ENCODE results near the gene EFNA1.

The EFNA1 gene

DNA sequence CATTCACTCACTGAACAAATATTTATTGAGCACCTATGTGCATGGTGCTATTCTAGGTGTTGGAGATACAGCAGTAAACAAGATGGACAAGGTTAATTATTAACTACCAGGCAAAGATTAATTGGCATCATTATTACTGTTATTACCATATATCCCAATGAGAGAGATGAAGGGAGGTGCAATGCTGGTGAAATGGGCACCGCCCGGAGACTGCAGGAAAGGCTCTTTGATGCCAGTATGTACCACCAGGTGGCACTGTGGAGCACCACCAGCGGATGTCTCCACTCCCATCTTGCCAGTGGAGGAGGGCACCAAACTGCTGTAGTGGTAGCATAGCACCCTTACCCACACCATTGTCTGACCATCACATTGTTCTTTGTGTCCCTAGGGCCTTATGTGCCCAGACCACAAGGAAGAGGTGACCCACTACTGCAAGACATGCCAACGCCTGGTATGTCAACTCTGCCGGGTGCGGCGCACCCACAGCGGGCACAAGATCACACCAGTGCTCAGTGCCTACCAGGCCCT, 48.9 kb downstream of the EFNA1 start:
- DNase-seq: peak; percentile 92

GRCh38 chr1:155177192-155177917, 49.7 kb downstream of the EFNA1 start:
- DNase-seq: no peak

DNA sequence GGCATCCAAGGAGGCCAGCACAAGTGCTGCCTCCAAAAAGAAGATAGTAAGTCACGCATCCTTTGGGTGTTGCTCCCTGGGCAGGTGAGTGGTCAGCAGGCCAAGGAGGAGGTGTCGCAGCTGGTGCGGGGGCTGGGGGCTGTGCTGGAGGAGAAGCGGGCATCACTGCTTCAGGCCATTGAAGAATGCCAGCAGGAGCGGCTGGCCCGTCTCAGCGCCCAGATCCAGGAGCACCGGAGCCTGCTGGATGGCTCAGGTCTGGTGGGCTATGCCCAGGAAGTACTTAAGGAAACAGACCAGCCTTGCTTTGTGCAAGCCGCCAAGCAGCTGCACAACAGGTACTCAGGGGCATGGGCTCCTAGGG, 50.2 kb downstream of the EFNA1 start:
- no peak for DNase-seq

DNA sequence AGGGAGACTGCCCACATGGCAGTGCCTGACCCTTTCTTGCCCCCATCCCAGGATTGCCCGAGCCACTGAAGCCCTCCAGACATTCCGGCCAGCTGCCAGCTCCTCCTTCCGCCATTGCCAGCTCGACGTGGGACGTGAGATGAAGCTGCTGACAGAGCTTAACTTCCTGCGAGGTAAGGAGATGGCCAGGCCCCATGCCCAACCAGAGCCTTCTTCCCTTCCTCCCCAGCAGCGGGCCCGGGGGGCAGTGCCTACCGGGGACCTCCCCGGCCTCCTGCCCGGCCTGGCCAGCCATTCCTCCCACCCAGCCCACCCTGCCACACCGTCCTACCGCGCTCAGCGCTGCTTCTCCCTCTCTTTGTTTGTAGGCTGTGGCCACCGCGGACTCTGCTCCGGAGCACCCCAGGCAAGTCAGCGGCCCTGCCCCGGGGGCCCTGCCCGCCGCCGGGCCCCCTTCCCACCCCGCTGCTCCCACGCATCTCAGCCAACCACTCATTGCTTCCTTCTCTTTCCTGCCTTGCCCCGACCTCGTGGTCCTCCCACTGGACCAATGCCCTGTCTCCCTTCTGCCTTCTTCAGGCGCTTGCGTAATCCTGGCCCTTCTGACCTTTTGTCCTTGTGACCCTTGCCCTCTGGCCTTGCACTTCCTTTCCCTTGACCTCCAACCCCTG, 50.9 kb downstream of the EFNA1 start:
- no peak for DNase-seq

DNA sequence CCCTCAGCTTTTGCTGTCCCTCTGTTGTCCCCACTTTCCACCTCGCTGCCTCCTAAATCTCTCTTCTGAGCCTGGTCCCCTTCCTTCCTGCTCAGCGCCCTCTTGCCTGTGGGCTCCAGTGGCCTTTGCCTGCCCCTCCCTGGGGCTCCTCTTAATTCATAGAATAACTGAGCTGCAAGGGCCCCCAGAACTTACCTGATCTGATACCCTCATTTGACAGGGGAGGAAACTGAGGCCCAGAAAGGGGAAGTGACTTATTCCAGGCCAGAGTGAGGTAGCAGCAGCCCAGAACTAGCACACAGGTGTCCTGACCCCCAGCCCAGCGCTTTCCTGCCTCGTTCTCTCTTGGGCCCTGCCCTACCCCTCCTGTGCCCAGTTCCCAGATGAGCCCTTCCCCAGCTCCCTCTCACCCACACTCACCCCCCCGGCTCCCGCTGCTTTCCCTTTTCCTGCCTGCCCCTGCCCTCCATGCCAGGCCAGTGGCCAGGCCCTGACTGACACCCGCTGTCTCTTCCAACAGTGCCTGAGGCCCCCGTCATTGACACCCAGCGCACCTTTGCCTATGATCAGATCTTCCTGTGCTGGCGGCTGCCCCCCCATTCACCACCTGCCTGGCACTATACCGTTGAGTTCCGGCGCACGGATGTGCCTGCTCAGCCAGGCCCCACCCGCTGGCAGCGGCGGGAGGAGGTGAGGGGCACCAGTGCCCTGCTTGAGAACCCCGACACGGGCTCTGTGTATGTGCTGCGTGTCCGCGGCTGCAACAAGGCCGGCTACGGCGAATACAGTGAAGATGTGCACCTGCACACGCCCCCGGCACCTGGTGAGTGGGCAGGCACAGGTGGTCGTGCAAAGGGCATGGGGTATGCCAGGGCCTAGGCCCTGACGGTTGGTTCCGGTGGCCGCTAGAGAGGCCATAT, 51.7 kb downstream of the EFNA1 start:
- DNase-seq: no peak

- no peak for DNase-seq
These were observed 53.8 kb downstream of the EFNA1 start for GRCh38 chr1:155181371-155182051.

- DNase-seq: no peak
These were observed 54.4 kb downstream of the EFNA1 start for GRCh38 chr1:155182052-155182550.

DNA sequence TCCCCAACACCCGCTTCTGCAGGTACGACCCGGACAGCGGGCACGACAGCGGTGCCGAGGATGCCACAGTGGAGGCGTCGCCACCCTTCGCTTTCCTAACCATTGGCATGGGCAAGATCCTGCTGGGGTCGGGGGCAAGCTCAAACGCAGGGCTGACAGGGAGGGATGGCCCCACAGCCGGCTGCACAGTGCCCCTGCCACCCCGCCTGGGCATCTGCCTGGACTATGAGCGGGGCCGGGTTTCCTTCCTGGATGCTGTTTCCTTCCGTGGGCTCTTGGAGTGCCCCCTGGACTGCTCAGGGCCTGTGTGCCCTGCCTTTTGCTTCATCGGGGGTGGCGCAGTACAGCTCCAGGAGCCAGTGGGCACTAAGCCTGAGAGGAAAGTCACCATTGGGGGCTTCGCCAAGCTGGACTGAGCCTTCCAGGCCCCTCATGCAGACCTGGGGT, 56.1 kb downstream of the EFNA1 start:
- no peak for DNase-seq

DNA sequence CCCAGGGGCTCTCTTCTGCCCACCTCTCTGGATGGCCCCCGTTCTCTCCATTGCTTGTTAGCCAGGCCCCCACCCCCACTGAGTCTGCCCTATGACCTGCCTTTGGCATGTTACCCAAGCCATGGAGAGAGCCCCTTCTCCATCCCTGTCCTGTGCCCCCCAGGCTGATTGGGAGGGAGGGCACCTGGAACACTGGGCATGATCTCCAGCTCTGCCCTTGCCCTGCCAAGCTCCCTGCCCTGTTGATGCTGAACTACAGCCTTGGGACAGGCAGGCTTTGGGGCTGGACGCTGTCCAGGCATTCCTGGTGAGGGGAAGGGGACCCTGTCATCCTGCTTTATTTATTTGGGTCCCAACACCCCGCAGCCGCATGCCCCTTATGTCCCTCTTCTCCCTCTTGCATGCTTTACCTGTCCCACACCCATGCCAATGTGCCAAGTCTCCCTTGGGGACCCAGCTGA, 56.7 kb downstream of the EFNA1 start:
- no peak for DNase-seq
